Kidney (tissue), 22 donors: ENCODE measurements around the gene KLF6. TPM values are rescaled to one million over a fixed set of nuclear protein-coding genes. Genes with fewer than 3 reads are reported as not detected.

Experiments
- DNase-seq, 5 donors: peaks; one replicate each; pipeline ENCODE4 v3.0.0-alpha.2; 2013 to 2020
- FAIRE-seq: peaks from 2 replicates; lab custom pipeline; 2012; peaks lifted over from hg19 to GRCh38; lab: Jason Lieb, UNC
- H3K27ac ChIP-seq, 2 donors: one replicate each; pipeline ENCODE4 v1.7.0; 2013; ENCODE audit warnings: low read depth in 2 of 2, low read length in 2 of 2, inconsistent platforms in 1 of 2
- H3K27me3 ChIP-seq: one replicate; pipeline ENCODE4 v1.7.1; 2013; ENCODE audit warnings: low read length, inconsistent platforms; ENCODE audit not compliant: control insufficient read depth, insufficient read depth
- H3K36me3 ChIP-seq, 3 donors: one replicate each; pipeline versions ENCODE4 v1.7.0 to v1.7.1; 2013; ENCODE audit warnings: low read length in 3 of 3, control low read depth in 1 of 3, inconsistent platforms in 1 of 3; ENCODE audit not compliant: insufficient read depth in 3 of 3, control insufficient read depth in 2 of 3
- H3K4me1 ChIP-seq, 3 donors: one replicate each; pipeline versions ENCODE4 v1.7.0 to v1.7.1; 2013; ENCODE audit warnings: low read length in 3 of 3, inconsistent platforms in 1 of 3, low read depth in 1 of 3; ENCODE audit not compliant: control insufficient read depth in 2 of 3, insufficient read depth in 2 of 3
- H3K4me3 ChIP-seq, 3 donors: one replicate each; pipeline versions ENCODE4 v1.7.0 to v1.8.1; 2013; ENCODE audit warnings: low read length in 3 of 3, control low read depth in 1 of 3, inconsistent platforms in 1 of 3
- H3K9ac ChIP-seq, 3 donors: one replicate each; pipeline versions ENCODE4 v1.7.0 to v1.7.1; 2013; ENCODE audit warnings: low read length in 3 of 3, control low read depth in 1 of 3, inconsistent platforms in 1 of 3
- H3K9me3 ChIP-seq, 3 donors: one replicate each; pipeline versions ENCODE4 v1.7.0 to v1.7.1; 2013; ENCODE audit warnings: low read length in 3 of 3, control low read depth in 1 of 3, inconsistent platforms in 1 of 3; ENCODE audit not compliant: control insufficient read depth in 2 of 3, insufficient read depth in 1 of 3
- CTCF ChIP-seq: IDR thresholded peaks from 3 replicates; pipeline ENCODE4 v1.5.1; 2012; ENCODE audit warnings: mild to moderate bottlenecking, moderate library complexity, borderline replicate concordance; ENCODE audit not compliant: insufficient read depth; ENCODE audit errors: extremely low read depth
- intact Hi-C: fragments of 100-400 bp; cut with DNase I; formaldehyde crosslinking; loops from one replicate; pipeline ENCODE4 v1.11.1; 2022
- long read RNA-seq, 10 donors: library from polyadenylated mRNA in 1 of 10; unstranded in 1 of 10; transcript quantifications; one replicate each; pipeline ENCODE4 v2.0.0 and lab custom pipeline, GENCODE V29; 2021 to 2026
- polyA plus RNA-seq: library from polyadenylated mRNA; stranded (reverse); fragments of 350-450 nt; fragmentation: Illumina TruSeq; extraction: RNeasy Lipid Tissue Mini Kit (QIAGEN cat#74804); gene quantifications from one replicate; pipeline ENCODE4 v1.2.3, GENCODE V29; 2014; ENCODE audit warnings: low read depth, low replicate concordance; ENCODE audit not compliant: insufficient read depth
- total RNA-seq: library from RNA; stranded (reverse); fragmentation: NEBNext Ultra II Directional; extraction: Animal tissue kit (Norgen Biotek cat#: 25700); gene quantifications from one replicate; pipeline ENCODE4 v1.2.1, GENCODE V29; 2021
- donor health status: control.
- donor health status: control.
- donor health status: control.
- donor health status: control.
- donor health status: control.
- donor health status: DM: yes; HTN: yes; CAD: no.
- donor health status: Normal renal cell carcinoma (clear cell type).

KLF6 gene
- total RNA-seq (230 TPM), polyA plus RNA-seq (27.8 TPM)
- long read RNA-seq, donor 1, full-length matches to known transcripts: 24 of 24 reads
- long read RNA-seq, donor 1, partial matches to known transcripts: 0 of 24 reads
- long read RNA-seq, donor 1, other reads (novel, unspliced or antisense): 0 of 24 reads
- long read RNA-seq, donor 2, full-length matches to known transcripts: 14 of 14 reads
- long read RNA-seq, donor 2, partial matches to known transcripts: 0 of 14 reads
- long read RNA-seq, donor 2, other reads (novel, unspliced or antisense): 0 of 14 reads
- long read RNA-seq, donor 3, full-length matches to known transcripts: 24 of 24 reads
- long read RNA-seq, donor 3, partial matches to known transcripts: 0 of 24 reads
- long read RNA-seq, donor 3, other reads (novel, unspliced or antisense): 0 of 24 reads
- long read RNA-seq, donor 4, full-length matches to known transcripts: 7 of 7 reads
- long read RNA-seq, donor 4, partial matches to known transcripts: 0 of 7 reads
- long read RNA-seq, donor 4, other reads (novel, unspliced or antisense): 0 of 7 reads
- long read RNA-seq, donor 5: 0 reads
- long read RNA-seq, donor 6, full-length matches to known transcripts: 1 of 1 reads
- long read RNA-seq, donor 6, partial matches to known transcripts: 0 of 1 reads
- long read RNA-seq, donor 6, other reads (novel, unspliced or antisense): 0 of 1 reads
- long read RNA-seq, donor 7, full-length matches to known transcripts: 158 of 247 reads
- long read RNA-seq, donor 7, partial matches to known transcripts: 20 of 247 reads
- long read RNA-seq, donor 7, other reads (novel, unspliced or antisense): 69 of 247 reads
- long read RNA-seq, donor 8, full-length matches to known transcripts: 19 of 19 reads
- long read RNA-seq, donor 8, partial matches to known transcripts: 0 of 19 reads
- long read RNA-seq, donor 8, other reads (novel, unspliced or antisense): 0 of 19 reads
- long read RNA-seq, donor 9, full-length matches to known transcripts: 5 of 5 reads
- long read RNA-seq, donor 9, partial matches to known transcripts: 0 of 5 reads
- long read RNA-seq, donor 9, other reads (novel, unspliced or antisense): 0 of 5 reads
- long read RNA-seq, donor 10, full-length matches to known transcripts: 25 of 25 reads
- long read RNA-seq, donor 10, partial matches to known transcripts: 0 of 25 reads
- long read RNA-seq, donor 10, other reads (novel, unspliced or antisense): 0 of 25 reads

GRCh38 chr10:3784510-3785250 lies at the start of gene KLF6:
Gene KLF6 (minus strand): TSS chr10:3785209. CDS start chr10:3785014, 195 bp downstream.
- Histone ChIP-seq H3K4me3 (peak within 1 kb of the TSS; percentile 90 to 99 (median 98)), H3K27me3 (no peaks in the 10 kb centered on the region), H3K36me3 (peaks cover 10 to 31% (median 13%) of the 10 kb centered on the region in 3 donors), H3K9ac (peak within 1 kb of the TSS; percentile 79 to 100 (median 100)), H3K9me3 (peaks cover 0 to 10% (median 0%) of the 10 kb centered on the region in 3 donors), H3K27ac (peak within 1 kb of the TSS; percentile 100), H3K4me1 (peaks cover 5 to 23% (median 15%) of the 10 kb centered on the region in 3 donors)
- TF ChIP-seq CTCF: no peak
- intact Hi-C loops: no loop called here
- FAIRE-seq (no peak), DNase-seq (peak in 4 of 5 donors; percentile 41 to 92 (median 72))

GRCh38 chr10:3834404-3834803 lies 49.4 kb upstream of the KLF6 start:
- Histone ChIP-seq H3K9ac (no peak overlapping the region), H3K27ac (no peak overlapping the region), H3K4me1 (peaks cover 0 to 4% (median 0%) of the 10 kb centered on the region in 3 donors), H3K27me3 (no peaks in the 10 kb centered on the region), H3K4me3 (no peak overlapping the region), H3K36me3 (no peaks in the 10 kb centered on the region), H3K9me3 (no peaks in the 10 kb centered on the region)
- FAIRE-seq (no peak), DNase-seq (no peak)
- no peak for TF ChIP-seq CTCF
- intact Hi-C loops: no loop called here

- Histone ChIP-seq H3K9ac (no peak overlapping the region), H3K9me3 (no peaks in the 10 kb centered on the region), H3K4me1 (peaks cover 0 to 11% (median 0%) of the 10 kb centered on the region in 3 donors), H3K4me3 (no peak overlapping the region), H3K27me3 (no peaks in the 10 kb centered on the region), H3K36me3 (no peaks in the 10 kb centered on the region), H3K27ac (no peak overlapping the region)
- DNase-seq (no peak), FAIRE-seq (no peak)
- intact Hi-C loops: no loop called here
- no peak for TF ChIP-seq CTCF
These were observed 48.0 kb upstream of the KLF6 start for GRCh38 chr10:3833046-3833445.
